HEK293 (cell line): Measurements from ENCODE around the gene GJD3.

Experiments
- BCL6B ChIP-seq: fragments of 450-650 bp; formaldehyde crosslinking; IDR thresholded peaks from 2 replicates; pipeline ENCODE4 v1.5.1; 2017; ENCODE audit warnings: missing biosample characterization, missing genetic modification characterization
- GLIS2 ChIP-seq: fragments of 450-650 bp; formaldehyde crosslinking; IDR thresholded peaks from 2 replicates; pipeline ENCODE4 v1.5.1; 2016; ENCODE audit warnings: missing biosample characterization, missing genetic modification characterization
- HIC1 ChIP-seq: fragments of 450-650 bp; formaldehyde crosslinking; IDR thresholded peaks from 2 replicates; pipeline ENCODE4 v1.5.1; 2016; ENCODE audit warnings: missing biosample characterization, missing genetic modification characterization
- HOXA7 ChIP-seq: sonication (generic); formaldehyde crosslinking; IDR thresholded peaks from 2 replicates; pipeline ENCODE4 v1.8.1; 2022; ENCODE audit warnings: missing genetic modification reagents, borderline replicate concordance
- KLF16 ChIP-seq: fragments of 450-650 bp; formaldehyde crosslinking; IDR thresholded peaks from 2 replicates; pipeline ENCODE4 v1.5.1; 2017; ENCODE audit warnings: missing biosample characterization, missing genetic modification characterization
- PRDM2 ChIP-seq: fragments of 450-650 bp; formaldehyde crosslinking; IDR thresholded peaks from 2 replicates; pipeline ENCODE4 v1.5.1; 2016; ENCODE audit warnings: missing biosample characterization, missing genetic modification characterization, borderline replicate concordance
- SCRT1 ChIP-seq: fragments of 450-650 bp; formaldehyde crosslinking; IDR thresholded peaks from 2 replicates; pipeline ENCODE4 v1.5.1; 2016; ENCODE audit warnings: missing biosample characterization, missing genetic modification characterization, borderline replicate concordance
- SCRT2 ChIP-seq: fragments of 450-650 bp; formaldehyde crosslinking; IDR thresholded peaks from 2 replicates; pipeline ENCODE4 v1.5.1; 2016; ENCODE audit warnings: missing biosample characterization, missing genetic modification characterization
- SETDB1 ChIP-seq: IDR thresholded peaks from one replicate; pipeline ENCODE4 v1.6.1; 2017; ENCODE audit warnings: mild to moderate bottlenecking, low read length, moderate library complexity, mixed read lengths; ENCODE audit not compliant: insufficient read length
- ZBTB21 ChIP-seq: fragments of 450-650 bp; formaldehyde crosslinking; IDR thresholded peaks from 2 replicates; pipeline ENCODE4 v1.5.1; 2017; ENCODE audit warnings: missing biosample characterization, missing genetic modification characterization
- ZFHX2 ChIP-seq: fragments of 450-650 bp; formaldehyde crosslinking; conservative IDR thresholded peaks from 2 replicates; pipeline ENCODE4 v1.5.1; 2016; ENCODE audit warnings: missing biosample characterization, missing genetic modification characterization
- ZIC2 ChIP-seq: fragments of 450-650 bp; formaldehyde crosslinking; IDR thresholded peaks from 2 replicates; pipeline ENCODE4 v1.5.1; 2016; ENCODE audit warnings: missing biosample characterization, missing genetic modification characterization
- ZNF174 ChIP-seq: fragments of 450-650 bp; formaldehyde crosslinking; IDR thresholded peaks from 2 replicates; pipeline ENCODE4 v1.5.0; 2017; ENCODE audit warnings: missing biosample characterization, mild to moderate bottlenecking, missing genetic modification characterization
- ZNF239 ChIP-seq: fragments of 450-650 bp; formaldehyde crosslinking; IDR thresholded peaks from 2 replicates; pipeline ENCODE4 v1.5.1; 2016; ENCODE audit warnings: missing biosample characterization, missing genetic modification characterization
- ZNF248 ChIP-seq: fragments of 450-650 bp; formaldehyde crosslinking; IDR thresholded peaks from 2 replicates; pipeline ENCODE4 v1.5.1; 2017; ENCODE audit warnings: missing biosample characterization, missing genetic modification characterization
- ZNF302 ChIP-seq: fragments of 450-650 bp; formaldehyde crosslinking; IDR thresholded peaks from 2 replicates; pipeline ENCODE4 v1.5.1; 2016; ENCODE audit warnings: missing biosample characterization, missing genetic modification characterization, low read depth
- ZNF311 ChIP-seq: fragments of 450-650 bp; formaldehyde crosslinking; IDR thresholded peaks from 2 replicates; pipeline ENCODE4 v1.5.1; 2017; ENCODE audit warnings: missing biosample characterization, missing genetic modification characterization, borderline replicate concordance
- ZNF433 ChIP-seq: fragments of 450-650 bp; formaldehyde crosslinking; IDR thresholded peaks from 2 replicates; pipeline ENCODE4 v1.5.1; 2016; ENCODE audit warnings: missing biosample characterization, missing genetic modification characterization, low read depth
- ZNF544 ChIP-seq: fragments of 450-650 bp; formaldehyde crosslinking; IDR thresholded peaks from 2 replicates; pipeline ENCODE4 v1.5.0; 2017; ENCODE audit warnings: missing biosample characterization, missing genetic modification characterization
- ZNF558 ChIP-seq: fragments of 450-650 bp; formaldehyde crosslinking; IDR thresholded peaks from 2 replicates; pipeline ENCODE4 v1.5.1; 2016; ENCODE audit warnings: missing biosample characterization, missing genetic modification characterization
- ZNF600 ChIP-seq: fragments of 450-650 bp; formaldehyde crosslinking; IDR thresholded peaks from 2 replicates; pipeline ENCODE4 v1.5.1; 2016; ENCODE audit warnings: missing biosample characterization, missing genetic modification characterization
- ZNF629 ChIP-seq: fragments of 450-650 bp; formaldehyde crosslinking; IDR thresholded peaks from 2 replicates; pipeline ENCODE4 v1.5.1; 2017; ENCODE audit warnings: missing biosample characterization, missing genetic modification characterization
- ZNF792 ChIP-seq: fragments of 450-650 bp; formaldehyde crosslinking; IDR thresholded peaks from 2 replicates; pipeline ENCODE4 v1.5.1; 2016; ENCODE audit warnings: missing biosample characterization, missing genetic modification characterization
- ZSCAN30 ChIP-seq: fragments of 450-650 bp; IDR thresholded peaks from 2 replicates; pipeline ENCODE4 v1.5.1; 2018; ENCODE audit warnings: missing biosample characterization, mild to moderate bottlenecking, missing genetic modification characterization, moderate library complexity
- TF ChIP-seq, protein P1 (sequence below): fragments of 450-650 bp; formaldehyde crosslinking; IDR thresholded peaks from 2 replicates; pipeline ENCODE4 v1.5.1; 2016; ENCODE audit warnings: missing biosample characterization, missing genetic modification characterization
- TF ChIP-seq, protein P2 (sequence below): fragments of 450-650 bp; formaldehyde crosslinking; IDR thresholded peaks from 2 replicates; pipeline ENCODE4 v1.5.1; 2016; ENCODE audit warnings: missing biosample characterization, missing genetic modification characterization

GJD3 gene

GRCh38 chr17:40316571-40317344 is 47.8 kb downstream of the GJD3 start (continued):
- TF ChIP-seq ZNF311 (tag by site-specific recombination) (no peak), ZNF433 (tag by site-specific recombination) (no peak), SCRT1 (0 out of 2 replicates have a peak, but pooled peaks have one; percentile 17), ZIC2 (peak; percentile 63), ZNF239 (tag by site-specific recombination) (no peak), ZBTB21 (0 out of 2 replicates have a peak, but pooled peaks have one; percentile 16), ZNF629 (tag by site-specific recombination) (peak; percentile 66), BCL6B (tag by site-specific recombination) (no peak), ZNF558 (tag by site-specific recombination) (no peak), ZNF600 (tag by site-specific recombination) (peak; percentile 88), PRDM2 (no peak), ZNF302 (tag by site-specific recombination) (no peak), ZFHX2 (no peak), ZNF544 (tag by site-specific recombination) (no peak), SETDB1 (no peak), HOXA7 (CRISPR knock-in tag) (no peak), ZNF174 (tag by site-specific recombination) (no peak), HIC1 (tag by site-specific recombination) (peak; percentile 60; the same call in 1 of the 2 replicates), SCRT2 (tag by site-specific recombination) (peak; percentile 57), KLF16 (tag by site-specific recombination) (peak; percentile 55; the same call in 1 of the 2 replicates), GLIS2 (tag by site-specific recombination) (peak; percentile 74), ZNF248 (tag by site-specific recombination) (no peak), ZNF792 (tag by site-specific recombination) (0 out of 2 replicates have a peak, but pooled peaks have one; percentile 13), ZSCAN30 (tag by site-specific recombination) (0 out of 2 replicates have a peak, but pooled peaks have one; percentile 14)
- TF ChIP-seq, protein P1, sequence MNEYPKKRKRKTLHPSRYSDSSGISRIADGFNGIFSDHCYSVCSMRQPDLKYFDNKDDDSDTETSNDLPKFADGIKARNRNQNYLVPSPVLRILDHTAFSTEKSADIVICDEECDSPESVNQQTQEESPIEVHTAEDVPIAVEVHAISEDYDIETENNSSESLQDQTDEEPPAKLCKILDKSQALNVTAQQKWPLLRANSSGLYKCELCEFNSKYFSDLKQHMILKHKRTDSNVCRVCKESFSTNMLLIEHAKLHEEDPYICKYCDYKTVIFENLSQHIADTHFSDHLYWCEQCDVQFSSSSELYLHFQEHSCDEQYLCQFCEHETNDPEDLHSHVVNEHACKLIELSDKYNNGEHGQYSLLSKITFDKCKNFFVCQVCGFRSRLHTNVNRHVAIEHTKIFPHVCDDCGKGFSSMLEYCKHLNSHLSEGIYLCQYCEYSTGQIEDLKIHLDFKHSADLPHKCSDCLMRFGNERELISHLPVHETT (tag by site-specific recombination): peak; percentile 16; the same call in 1 of the 2 replicates
- TF ChIP-seq, protein P2, sequence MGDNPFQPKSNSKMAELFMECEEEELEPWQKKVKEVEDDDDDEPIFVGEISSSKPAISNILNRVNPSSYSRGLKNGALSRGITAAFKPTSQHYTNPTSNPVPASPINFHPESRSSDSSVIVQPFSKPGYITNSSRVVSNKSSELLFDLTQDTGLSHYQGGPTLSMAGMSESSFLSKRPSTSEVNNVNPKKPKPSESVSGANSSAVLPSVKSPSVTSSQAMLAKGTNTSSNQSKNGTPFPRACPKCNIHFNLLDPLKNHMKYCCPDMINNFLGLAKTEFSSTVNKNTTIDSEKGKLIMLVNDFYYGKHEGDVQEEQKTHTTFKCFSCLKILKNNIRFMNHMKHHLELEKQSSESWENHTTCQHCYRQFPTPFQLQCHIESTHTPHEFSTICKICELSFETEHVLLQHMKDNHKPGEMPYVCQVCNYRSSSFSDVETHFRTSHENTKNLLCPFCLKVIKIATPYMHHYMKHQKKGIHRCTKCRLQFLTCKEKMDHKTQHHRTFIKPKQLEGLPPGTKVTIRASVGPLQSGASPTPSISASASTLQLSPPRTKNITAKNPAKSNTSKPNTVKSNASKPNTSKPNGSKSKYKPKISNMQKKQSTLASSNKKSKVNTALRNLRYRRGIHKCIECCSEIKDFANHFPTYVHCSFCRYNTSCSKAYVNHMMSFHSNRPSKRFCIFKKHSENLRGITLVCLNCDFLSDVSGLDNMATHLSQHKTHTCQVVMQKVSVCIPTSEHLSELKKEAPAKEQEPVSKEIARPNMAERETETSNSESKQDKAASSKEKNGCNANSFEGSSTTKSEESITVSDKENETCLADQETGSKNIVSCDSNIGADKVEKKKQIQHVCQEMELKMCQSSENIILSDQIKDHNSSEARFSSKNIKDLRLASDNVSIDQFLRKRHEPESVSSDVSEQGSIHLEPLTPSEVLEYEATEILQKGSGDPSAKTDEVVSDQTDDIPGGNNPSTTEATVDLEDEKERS (tag by site-specific recombination): no peak
